Mucosa of rectum (tissue), 2 donors: Measurements from ENCODE around the gene BFSP2.

ENCODE experiments used
- H3K27ac ChIP-seq, 2 donors: one replicate each; pipeline ENCODE4 v1.7.0; 2013; ENCODE audit warnings: inconsistent platforms in 2 of 2, low read depth in 2 of 2, low read length in 2 of 2
- H3K27me3 ChIP-seq, 2 donors: one replicate each; pipeline ENCODE4 v1.7.0; 2013; ENCODE audit warnings: low read length in 2 of 2; ENCODE audit not compliant: control insufficient read depth in 2 of 2, insufficient read depth in 2 of 2
- H3K36me3 ChIP-seq, 2 donors: one replicate each; pipeline ENCODE4 v1.7.0; 2013; ENCODE audit warnings: low read length in 2 of 2; ENCODE audit not compliant: control insufficient read depth in 2 of 2, insufficient read depth in 2 of 2
- H3K4me1 ChIP-seq, 2 donors: one replicate each; pipeline ENCODE4 v1.7.0; 2013; ENCODE audit warnings: low read length in 2 of 2, mild to moderate bottlenecking in 1 of 2; ENCODE audit not compliant: control insufficient read depth in 2 of 2, insufficient read depth in 2 of 2
- H3K4me3 ChIP-seq, 2 donors: one replicate each; pipeline ENCODE4 v1.7.0; 2013; ENCODE audit warnings: low read length in 2 of 2
- H3K9ac ChIP-seq, 2 donors: one replicate each; pipeline ENCODE4 v1.7.0; 2013; ENCODE audit warnings: low read length in 2 of 2, low read depth in 1 of 2, mild to moderate bottlenecking in 1 of 2
- H3K9me3 ChIP-seq, 2 donors: one replicate each; pipeline ENCODE4 v1.7.0; 2013; ENCODE audit warnings: low read length in 2 of 2; ENCODE audit not compliant: control insufficient read depth in 2 of 2
- donor health status: healthy.
- donor health status: Normal muscosa, but diverticular disease.

The BFSP2 gene

DNA sequence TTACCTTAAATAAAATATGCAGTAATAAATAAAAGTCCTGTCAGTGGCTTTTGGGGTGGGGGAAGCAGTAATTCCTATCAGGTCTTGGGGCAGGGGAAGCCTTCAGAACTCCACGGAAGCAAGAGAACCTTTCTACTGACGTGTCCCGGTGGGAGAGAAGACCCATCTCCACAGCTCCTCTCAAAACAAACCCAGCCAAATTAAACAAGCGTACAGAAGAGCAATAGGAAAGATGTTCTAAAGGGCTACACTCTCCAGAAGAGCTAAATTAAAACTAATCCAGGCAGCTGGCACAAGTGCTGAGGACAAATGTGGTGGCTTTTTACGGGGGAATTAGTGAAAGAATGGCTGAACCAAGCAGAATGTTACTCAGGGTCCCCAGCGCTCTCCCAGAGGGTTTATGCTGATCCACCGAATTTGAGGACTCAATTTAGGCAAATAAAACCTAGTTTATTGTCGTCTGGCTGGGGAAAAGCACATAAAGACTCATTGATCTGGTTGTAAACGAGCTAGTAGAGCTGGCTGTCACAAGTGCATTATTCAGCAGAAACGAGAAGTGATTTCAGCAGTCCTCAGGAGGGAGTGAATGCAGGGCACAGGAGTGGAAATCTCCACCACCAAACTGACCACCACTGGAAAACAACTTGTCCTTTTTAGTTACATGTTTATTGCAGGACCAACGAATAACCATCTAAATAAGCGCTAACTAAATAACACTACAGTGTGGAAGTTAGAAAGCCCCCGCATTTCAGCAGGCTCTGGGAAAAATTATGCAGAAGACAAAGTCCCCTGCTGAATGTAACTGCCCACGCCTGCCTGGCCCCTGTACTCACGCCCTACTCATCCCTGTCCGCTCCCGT lies 13.5 kb downstream of the BFSP2 start:
- no peaks in the 10 kb centered on the region for H3K9me3 ChIP-seq
- peaks cover 6 to 7% of the 10 kb centered on the region in 2 donors for H3K27me3 ChIP-seq
- no peak overlapping the region for H3K27ac ChIP-seq
- peak overlapping the region in 1 of 2 donors; percentile 20 for H3K4me3 ChIP-seq
- no peaks in the 10 kb centered on the region for H3K36me3 ChIP-seq
- H3K4me1 ChIP-seq: peaks cover 4 to 8% of the 10 kb centered on the region in 2 donors
- no peak overlapping the region for H3K9ac ChIP-seq

DNA sequence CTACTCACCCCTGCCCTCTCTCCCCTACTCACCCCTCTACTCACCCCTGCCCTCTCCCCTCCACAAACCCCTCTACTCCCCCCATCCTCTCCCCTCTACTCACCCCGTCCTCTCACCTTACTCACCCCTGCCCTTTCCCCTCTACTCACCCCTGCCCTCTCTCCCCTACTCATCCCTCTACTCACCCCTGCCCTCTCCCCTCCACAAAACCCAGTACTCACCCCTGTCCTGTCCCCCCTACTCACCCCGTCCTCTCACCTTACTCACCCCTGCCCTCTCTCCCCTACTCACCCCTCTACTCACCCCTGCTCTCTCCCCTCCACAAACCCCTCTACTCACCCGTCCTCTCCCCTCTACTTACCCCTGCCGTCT lies 14.2 kb downstream of the BFSP2 start:
- H3K27ac ChIP-seq: no peak overlapping the region
- H3K4me3 ChIP-seq: no peak overlapping the region
- no peaks in the 10 kb centered on the region for H3K9me3 ChIP-seq
- H3K9ac ChIP-seq: no peak overlapping the region
- peaks cover 4 to 8% of the 10 kb centered on the region in 2 donors for H3K4me1 ChIP-seq
- H3K27me3 ChIP-seq: peaks cover 6 to 7% of the 10 kb centered on the region in 2 donors
- no peaks in the 10 kb centered on the region for H3K36me3 ChIP-seq

DNA sequence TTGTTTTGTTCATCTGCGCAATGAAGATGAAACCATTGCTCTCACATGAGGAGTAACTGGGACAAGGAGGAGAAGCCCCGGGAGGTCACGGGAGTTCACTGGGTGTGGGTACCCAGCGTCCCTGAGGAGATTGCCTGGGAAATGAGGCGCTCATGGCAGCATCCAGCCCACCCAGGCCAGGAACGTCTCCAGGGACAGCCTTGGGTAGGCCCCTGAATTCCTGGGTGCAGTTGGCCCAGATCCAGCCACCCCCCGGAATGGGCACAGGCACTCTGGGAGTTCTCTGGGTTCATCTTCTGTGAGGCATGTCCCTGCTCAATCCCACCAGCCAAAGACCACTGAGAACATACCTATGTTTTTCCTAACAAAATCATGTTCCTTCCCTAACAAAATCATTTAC lies 18.5 kb downstream of the BFSP2 start:
- peaks cover 0 to 2% of the 10 kb centered on the region in 2 donors for H3K27me3 ChIP-seq
- no peaks in the 10 kb centered on the region for H3K9me3 ChIP-seq
- no peak overlapping the region for H3K4me3 ChIP-seq

DNA sequence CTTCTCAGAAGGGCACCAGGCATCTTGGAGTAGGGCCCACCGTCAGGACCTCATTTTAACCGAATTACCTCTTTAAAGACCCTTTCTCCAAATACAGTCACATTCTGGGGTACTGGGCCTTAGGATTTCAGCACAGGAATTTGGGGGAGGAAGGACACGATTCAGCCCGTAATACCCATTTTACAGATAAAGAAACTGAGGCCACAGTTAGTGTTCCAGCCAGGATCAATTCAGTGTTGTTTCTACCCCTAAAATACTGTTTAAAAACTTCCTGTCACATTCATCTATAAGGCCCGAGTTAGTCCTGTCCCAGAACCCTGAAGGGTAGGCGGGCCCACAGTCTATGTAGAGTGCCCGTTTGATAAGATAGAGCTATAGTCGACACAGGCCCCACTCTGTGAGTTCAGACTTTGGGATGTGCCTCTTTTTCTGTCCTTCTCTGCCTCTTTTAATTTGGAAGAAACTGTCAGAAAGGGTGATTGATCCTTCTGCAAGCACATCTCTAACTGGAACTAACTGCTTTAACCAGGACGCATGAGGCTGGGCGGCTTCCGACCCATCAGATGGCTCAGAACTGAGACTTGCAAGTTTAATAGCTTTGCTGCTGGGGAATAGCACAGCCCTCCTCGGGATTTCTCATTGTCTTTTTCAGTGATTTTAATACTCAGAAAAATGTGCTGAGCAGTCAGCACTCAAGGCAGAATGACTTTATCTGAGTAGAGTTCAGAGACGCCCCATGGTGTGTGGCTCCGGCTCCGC lies 19.5 kb downstream of the BFSP2 start:
- no peaks in the 10 kb centered on the region for H3K9me3 ChIP-seq
- no peak overlapping the region for H3K4me3 ChIP-seq
- H3K27me3 ChIP-seq: no peaks in the 10 kb centered on the region
- no peak overlapping the region for H3K27ac ChIP-seq
- H3K4me1 ChIP-seq: no peaks in the 10 kb centered on the region
- no peaks in the 10 kb centered on the region for H3K36me3 ChIP-seq
- H3K9ac ChIP-seq: no peak overlapping the region

More for the DNA sequence above, 18.5 kb downstream of the BFSP2 start:
- H3K27ac ChIP-seq: no peak overlapping the region
- no peaks in the 10 kb centered on the region for H3K36me3 ChIP-seq
- peaks cover 4% of the 10 kb centered on the region in 2 donors for H3K4me1 ChIP-seq
- no peak overlapping the region for H3K9ac ChIP-seq

DNA sequence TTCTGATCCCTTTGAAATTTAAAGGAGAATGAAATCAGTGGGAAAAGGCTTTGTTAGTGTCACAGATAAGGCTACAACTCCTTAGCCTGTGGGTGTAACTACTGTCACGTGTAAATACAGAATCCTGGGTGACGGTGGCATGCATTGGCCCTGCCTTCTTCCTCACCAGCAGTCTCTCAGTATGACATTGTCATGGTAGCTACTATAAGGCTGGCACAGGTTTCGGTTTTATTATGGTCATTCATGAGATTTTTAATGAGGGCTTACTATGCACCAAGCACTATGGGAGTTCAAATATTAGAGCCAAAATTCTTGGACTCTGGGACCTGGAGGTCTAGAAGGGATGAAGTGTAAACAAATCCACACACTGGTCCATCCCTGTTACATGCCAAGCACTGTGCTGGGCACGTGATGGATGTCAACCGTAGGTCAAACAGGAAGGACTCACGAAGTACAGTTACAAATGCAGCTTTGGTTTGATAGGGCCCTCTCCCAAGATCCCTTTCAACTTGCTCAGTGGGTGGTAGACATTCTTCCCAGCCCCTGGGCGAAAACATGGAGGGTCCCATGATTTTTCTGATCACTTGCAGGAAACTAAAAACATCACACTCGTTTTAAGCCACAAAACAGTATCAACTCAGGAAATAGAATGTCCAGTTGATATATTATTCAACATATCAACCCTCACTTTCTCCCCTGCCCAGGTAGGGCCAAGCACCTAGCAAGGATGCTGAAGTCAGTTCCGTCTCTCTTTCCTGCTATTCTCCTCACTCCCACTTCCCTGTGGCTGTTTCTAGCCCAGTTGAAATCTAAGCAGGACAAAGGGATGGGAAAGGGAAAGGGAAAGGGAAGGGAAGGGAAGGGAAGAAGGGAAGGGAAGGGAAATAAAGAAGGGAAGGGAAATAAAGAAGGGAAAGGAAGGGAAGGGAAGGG lies 25.3 kb downstream of the BFSP2 start:
- no peak overlapping the region for H3K27ac ChIP-seq
- peaks cover 3 to 6% of the 10 kb centered on the region in 2 donors for H3K27me3 ChIP-seq
- no peaks in the 10 kb centered on the region for H3K9me3 ChIP-seq
- H3K9ac ChIP-seq: no peak overlapping the region
- H3K4me1 ChIP-seq: no peaks in the 10 kb centered on the region
- H3K36me3 ChIP-seq: no peaks in the 10 kb centered on the region
- H3K4me3 ChIP-seq: no peak overlapping the region

DNA sequence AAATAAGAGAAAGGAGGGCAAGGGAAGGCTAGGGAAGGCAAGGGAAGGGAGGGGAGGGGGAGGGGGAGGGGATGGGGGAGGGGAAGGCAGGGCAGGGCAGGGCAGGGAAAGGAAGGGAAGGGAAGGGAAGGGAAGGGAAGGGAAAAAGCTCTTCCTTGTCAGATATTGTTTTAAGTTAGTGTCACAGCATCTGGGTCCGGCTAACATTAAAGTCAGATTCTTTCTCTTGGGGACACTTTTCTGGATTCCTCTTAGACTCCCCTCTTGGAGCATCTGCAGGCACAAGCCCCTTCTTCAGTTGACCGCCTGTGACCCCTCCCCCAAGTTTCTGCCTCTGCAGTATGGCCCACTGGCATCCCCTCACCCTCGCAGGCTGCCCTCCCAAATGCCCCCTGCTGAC lies 26.0 kb downstream of the BFSP2 start:
- no peaks in the 10 kb centered on the region for H3K9me3 ChIP-seq
- no peaks in the 10 kb centered on the region for H3K36me3 ChIP-seq
- H3K4me1 ChIP-seq: no peaks in the 10 kb centered on the region
- no peak overlapping the region for H3K9ac ChIP-seq
- no peak overlapping the region for H3K27ac ChIP-seq
- no peak overlapping the region for H3K4me3 ChIP-seq
- H3K27me3 ChIP-seq: peaks cover 3 to 6% of the 10 kb centered on the region in 2 donors

DNA sequence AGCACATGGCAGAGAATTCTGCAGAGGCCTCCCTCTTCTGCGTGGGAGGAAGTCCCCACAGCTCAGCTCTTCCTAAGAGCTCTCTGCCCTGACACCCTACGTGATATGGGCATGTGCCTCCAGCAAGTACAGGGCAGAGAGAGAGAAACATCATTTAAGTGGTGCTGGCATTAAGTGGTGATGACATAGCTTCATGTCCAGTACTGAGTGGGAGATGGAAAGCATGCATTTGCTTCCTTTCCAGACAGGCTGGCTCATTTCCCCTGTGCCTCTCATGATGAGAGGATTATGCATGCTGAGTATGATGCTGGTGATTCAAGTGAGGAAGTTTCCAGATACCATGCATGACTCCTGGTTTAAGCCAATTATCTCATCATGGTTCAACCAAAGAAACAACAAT lies 26.9 kb downstream of the BFSP2 start:
- no peaks in the 10 kb centered on the region for H3K36me3 ChIP-seq
- H3K27me3 ChIP-seq: peaks cover 3 to 6% of the 10 kb centered on the region in 2 donors
- no peaks in the 10 kb centered on the region for H3K4me1 ChIP-seq
- H3K4me3 ChIP-seq: no peak overlapping the region
- H3K27ac ChIP-seq: no peak overlapping the region
- no peaks in the 10 kb centered on the region for H3K9me3 ChIP-seq
- H3K9ac ChIP-seq: no peak overlapping the region

DNA sequence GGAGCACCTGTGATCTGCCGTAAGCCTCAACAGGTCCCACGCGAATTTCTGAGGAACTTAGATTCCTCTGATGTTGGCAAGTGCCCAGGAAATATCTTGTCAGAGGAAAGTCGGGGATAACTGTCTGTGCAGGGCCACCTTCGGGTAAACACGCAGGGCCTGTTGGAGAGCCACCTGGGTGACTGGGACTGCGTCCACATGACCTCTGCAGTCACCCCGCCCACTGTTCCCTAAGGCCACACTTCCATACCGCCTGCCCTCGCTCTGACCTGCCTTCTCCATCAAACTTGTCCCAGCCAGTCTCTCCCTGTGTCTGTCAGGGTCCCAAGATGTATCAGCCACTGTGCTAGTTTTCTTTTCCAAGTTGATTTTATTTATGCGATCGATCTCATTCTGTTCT lies 28.7 kb downstream of the BFSP2 start:
- Histone ChIP-seq H3K4me1 (no peaks in the 10 kb centered on the region), H3K4me3 (no peak overlapping the region), H3K9me3 (no peaks in the 10 kb centered on the region), H3K27me3 (peaks cover 3 to 6% of the 10 kb centered on the region in 2 donors), H3K27ac (no peak overlapping the region), H3K36me3 (no peaks in the 10 kb centered on the region), H3K9ac (no peak overlapping the region)

DNA sequence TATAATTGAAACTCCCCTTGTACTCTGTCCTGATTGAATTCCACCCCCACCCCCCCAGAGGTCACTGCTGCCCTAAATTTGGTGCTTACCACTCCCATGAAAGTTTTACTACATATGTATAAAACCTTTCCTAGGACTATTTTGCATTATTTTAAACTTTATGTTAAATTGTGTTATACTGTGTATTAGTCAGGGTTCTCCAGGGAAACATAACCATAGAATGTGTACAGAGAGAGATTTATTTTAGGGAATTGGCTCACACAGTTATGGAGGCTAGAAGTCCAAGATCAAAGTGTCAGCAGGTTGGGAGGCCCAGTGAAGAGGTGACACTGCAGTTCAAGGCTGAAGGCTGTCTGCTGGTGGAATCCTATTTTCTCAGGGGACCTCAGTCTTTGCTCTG lies 29.2 kb downstream of the BFSP2 start:
- no peaks in the 10 kb centered on the region for H3K9me3 ChIP-seq
- peaks cover 3 to 6% of the 10 kb centered on the region in 2 donors for H3K27me3 ChIP-seq
- H3K9ac ChIP-seq: no peak overlapping the region
- H3K36me3 ChIP-seq: no peaks in the 10 kb centered on the region
- H3K4me3 ChIP-seq: no peak overlapping the region
- no peaks in the 10 kb centered on the region for H3K4me1 ChIP-seq
- H3K27ac ChIP-seq: no peak overlapping the region
